ENCODE measurements around the gene SEMA7A. TPM values are rescaled to one million over a fixed set of nuclear protein-coding genes. Genes with fewer than 3 reads are reported as not detected.

The SEMA7A gene
- total RNA-seq, 2 experiments from 2014 or later = 26.4 to 32.9 TPM

DNA sequence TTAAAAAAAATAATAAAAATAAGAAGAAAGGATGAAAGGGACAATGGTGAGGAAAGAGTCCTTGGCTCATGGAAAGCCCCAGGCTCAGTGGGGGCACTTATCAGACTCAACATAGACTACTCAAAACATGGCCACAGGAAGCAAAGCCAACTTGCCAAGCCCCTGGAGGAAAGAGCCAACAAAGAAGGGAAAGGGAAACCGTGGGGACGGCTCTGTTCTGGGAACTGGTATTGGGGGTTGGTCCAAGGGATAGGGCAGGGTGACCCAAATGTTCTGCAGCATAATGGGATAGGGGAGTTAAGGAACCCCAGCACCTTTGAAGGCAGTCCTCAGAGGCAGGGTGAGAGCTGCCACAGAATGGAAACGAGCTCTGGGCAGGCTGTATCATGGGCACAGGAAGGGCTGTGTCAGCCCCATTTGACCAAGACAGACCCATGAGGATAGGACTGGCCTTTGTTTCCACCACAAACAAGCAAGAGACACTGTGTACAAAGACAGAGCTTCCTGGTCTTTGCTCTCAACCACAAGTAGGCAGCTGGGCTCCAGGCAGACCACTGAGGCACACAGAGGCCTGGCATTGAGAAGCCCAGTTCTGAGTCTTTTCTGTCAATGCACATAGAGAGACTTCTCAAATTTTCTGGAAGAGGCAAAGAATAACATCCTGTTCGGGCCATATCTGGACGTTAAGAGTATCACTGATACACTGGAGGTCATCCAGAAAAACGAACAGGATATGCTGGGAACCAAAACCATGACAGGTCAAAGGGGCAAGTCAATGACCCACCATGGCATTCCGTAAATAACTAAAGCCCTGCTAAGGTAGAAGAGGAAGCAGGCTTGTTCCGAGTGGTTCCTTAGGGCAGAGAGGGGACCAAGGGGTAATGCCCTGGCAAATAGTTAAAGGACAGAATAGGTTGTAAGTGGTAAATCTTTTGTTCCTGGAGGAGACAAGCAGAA lies 10.6 kb upstream of the SEMA7A start:
- Mint-ChIP-seq H3K27ac (no peak overlapping the region), H3K27me3 (no peaks in the 10 kb centered on the region), H3K4me3 (no peak overlapping the region), H3K9me3 (ENCODE audit: low read depth) (no peaks in the 10 kb centered on the region), H3K4me1 (peaks cover 14% of the 10 kb centered on the region), H3K36me3 (peaks cover 19% of the 10 kb centered on the region)
- DNase-seq (no peak), ATAC-seq (no peak)
- CTCF ChIA-PET = interaction anchor here (21.8 kb wide), 1 partner anchor 66 kb away, joined by 668 read pairs; no protein-coding TSS in a partner anchor

- ATAC-seq = no peak
- Mint-ChIP-seq H3K36me3 (peaks cover 13% of the 10 kb centered on the region), H3K27me3 (no peaks in the 10 kb centered on the region), H3K27ac (no peak overlapping the region), H3K4me1 (peaks cover 20% of the 10 kb centered on the region), H3K4me3 (no peak overlapping the region), H3K9me3 (ENCODE audit: low read depth) (no peaks in the 10 kb centered on the region)
- CTCF ChIA-PET = interaction anchor here (0.9 to 21.8 kb wide), 6 partner anchors 8 to 325 kb away, joined by 3 to 668 read pairs (median 6); partner anchors contain the start of gene UBL7
- no peak for DNase-seq
Observed at GRCh38 chr15:74443100-74443909, 9.5 kb upstream of the SEMA7A start.

DNA sequence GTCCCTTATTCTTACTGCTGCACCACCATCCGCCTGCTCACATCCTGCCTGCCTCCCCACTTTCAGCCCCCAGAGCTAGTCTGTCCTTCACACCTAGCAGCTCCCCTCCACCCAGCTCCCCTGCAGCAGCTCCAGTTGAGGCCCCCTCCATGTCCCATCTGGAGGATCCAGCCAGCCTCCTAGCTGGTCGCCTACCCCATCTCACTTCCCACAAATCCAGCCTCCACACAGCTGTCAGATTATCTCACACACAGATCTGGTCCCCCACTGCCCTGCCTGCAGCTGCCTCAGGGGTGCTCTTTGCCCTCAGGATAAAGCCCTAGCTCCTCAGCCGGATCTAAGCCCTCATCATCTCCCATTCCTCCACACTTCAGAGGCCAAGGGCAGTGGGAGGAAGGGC lies 8.8 kb upstream of the SEMA7A start:
- Mint-ChIP-seq H3K27me3 (no peaks in the 10 kb centered on the region), H3K4me1 (peaks cover 22% of the 10 kb centered on the region), H3K27ac (peak overlapping the region; percentile 6), H3K4me3 (no peak overlapping the region), H3K9me3 (ENCODE audit: low read depth) (no peaks in the 10 kb centered on the region), H3K36me3 (peaks cover 8% of the 10 kb centered on the region)
- DNase-seq (no peak), ATAC-seq (no peak)
- CTCF ChIA-PET = interaction anchor here (0.9 to 21.8 kb wide), 6 partner anchors 8 to 326 kb away, joined by 3 to 668 read pairs (median 6); partner anchors contain the start of gene UBL7

DNA sequence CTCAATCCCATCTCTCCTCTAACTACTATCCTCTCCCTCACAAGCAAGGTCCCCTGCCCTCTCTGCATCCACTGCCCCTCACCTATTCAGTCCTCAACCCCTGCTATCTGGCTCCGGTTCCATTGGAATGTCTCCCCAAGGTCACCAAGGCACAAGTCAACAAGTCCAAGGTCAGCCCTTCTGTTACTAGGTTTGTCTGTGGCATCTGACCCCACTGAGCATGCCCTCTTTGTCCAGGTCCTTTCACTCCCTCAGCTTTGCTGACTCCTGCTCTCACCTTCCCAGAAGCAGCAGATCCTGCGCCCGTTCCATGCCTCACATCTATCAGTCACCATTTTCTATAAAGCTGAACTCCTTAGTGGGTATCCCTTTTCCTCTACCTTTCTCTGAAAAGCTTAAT lies 8.3 kb upstream of the SEMA7A start:
- no peaks in the 10 kb centered on the region for H3K9me3 Mint-ChIP-seq (ENCODE audit: low read depth)
- ATAC-seq (no peak), DNase-seq (no peak)
- H3K27me3 Mint-ChIP-seq = no peaks in the 10 kb centered on the region
- CTCF ChIA-PET = interaction anchor here (1.1 to 21.8 kb wide), 6 partner anchors 9 to 120 kb away, joined by 3 to 668 read pairs (median 9); partner anchors contain the start of gene UBL7
- H3K4me1 Mint-ChIP-seq = peaks cover 22% of the 10 kb centered on the region
- H3K36me3 Mint-ChIP-seq = peaks cover 7% of the 10 kb centered on the region
- H3K4me3 Mint-ChIP-seq = no peak overlapping the region
- no peak overlapping the region for H3K27ac Mint-ChIP-seq

GRCh38 chr15:74441248-74441941 lies 7.6 kb upstream of the SEMA7A start:
- DNase-seq = no peak
- Mint-ChIP-seq H3K27me3 (no peaks in the 10 kb centered on the region), H3K4me3 (no peak overlapping the region), H3K27ac (no peak overlapping the region), H3K36me3 (peaks cover 3% of the 10 kb centered on the region), H3K4me1 (peaks cover 22% of the 10 kb centered on the region), H3K9me3 (ENCODE audit: low read depth) (no peaks in the 10 kb centered on the region)
- CTCF ChIA-PET = interaction anchor here (0.8 to 21.8 kb wide), 8 partner anchors 10 to 199 kb away, joined by 3 to 668 read pairs (median 6); partner anchors contain the start of gene UBL7
- no peak for ATAC-seq

DNA sequence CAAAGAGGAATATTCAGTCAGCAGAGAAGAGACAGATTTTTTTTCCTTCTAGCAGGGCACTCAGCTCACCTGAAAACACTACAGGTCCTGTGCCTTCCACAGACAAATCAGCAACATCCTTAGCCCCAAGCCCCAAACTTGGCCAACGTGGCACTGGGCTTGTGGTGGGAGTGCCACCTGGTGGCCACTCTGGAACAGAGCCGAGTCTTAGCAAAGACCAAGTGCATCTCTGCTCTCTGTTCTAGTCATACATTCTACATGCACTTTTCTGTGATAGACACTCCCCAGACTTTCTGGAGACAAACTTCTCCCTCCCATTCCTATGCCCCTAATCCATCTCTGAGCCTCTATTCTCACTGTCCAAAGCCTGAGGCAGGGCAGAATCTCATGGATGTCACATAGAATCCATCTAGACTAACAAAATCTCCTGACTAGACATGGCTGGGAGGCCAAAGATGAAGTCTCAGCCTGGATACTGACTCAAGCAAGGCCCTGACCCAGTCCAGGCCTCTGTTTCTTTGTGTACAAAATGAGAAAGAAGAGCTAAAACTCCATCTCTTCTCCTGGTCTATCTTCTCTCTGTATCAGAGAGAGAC lies 5.1 kb upstream of the SEMA7A start:
- Mint-ChIP-seq H3K4me3 (no peak overlapping the region), H3K9me3 (ENCODE audit: low read depth) (no peaks in the 10 kb centered on the region), H3K4me1 (peaks cover 41% of the 10 kb centered on the region), H3K27me3 (no peaks in the 10 kb centered on the region), H3K36me3 (no peaks in the 10 kb centered on the region), H3K27ac (no peak overlapping the region)
- DNase-seq (peak; percentile 87), ATAC-seq (peak; percentile 72)
- CTCF ChIA-PET = interaction anchor here (1.0 to 21.8 kb wide), 16 partner anchors 8 to 196 kb away, joined by 3 to 668 read pairs (median 7); partner anchors contain the start of gene UBL7

GRCh38 chr15:74438206-74438605 lies 4.4 kb upstream of the SEMA7A start:
- peaks cover 38% of the 10 kb centered on the region for H3K4me1 Mint-ChIP-seq
- H3K27me3 Mint-ChIP-seq = no peaks in the 10 kb centered on the region
- no peak overlapping the region for H3K27ac Mint-ChIP-seq
- CTCF ChIA-PET = interaction anchor here (1.8 to 21.8 kb wide), 11 partner anchors 9 to 107 kb away, joined by 5 to 668 read pairs (median 10); partner anchors contain the start of gene UBL7
- no peaks in the 10 kb centered on the region for H3K9me3 Mint-ChIP-seq (ENCODE audit: low read depth)
- H3K36me3 Mint-ChIP-seq = no peaks in the 10 kb centered on the region
- no peak overlapping the region for H3K4me3 Mint-ChIP-seq
- DNase-seq (no peak), ATAC-seq (no peak)

DNA sequence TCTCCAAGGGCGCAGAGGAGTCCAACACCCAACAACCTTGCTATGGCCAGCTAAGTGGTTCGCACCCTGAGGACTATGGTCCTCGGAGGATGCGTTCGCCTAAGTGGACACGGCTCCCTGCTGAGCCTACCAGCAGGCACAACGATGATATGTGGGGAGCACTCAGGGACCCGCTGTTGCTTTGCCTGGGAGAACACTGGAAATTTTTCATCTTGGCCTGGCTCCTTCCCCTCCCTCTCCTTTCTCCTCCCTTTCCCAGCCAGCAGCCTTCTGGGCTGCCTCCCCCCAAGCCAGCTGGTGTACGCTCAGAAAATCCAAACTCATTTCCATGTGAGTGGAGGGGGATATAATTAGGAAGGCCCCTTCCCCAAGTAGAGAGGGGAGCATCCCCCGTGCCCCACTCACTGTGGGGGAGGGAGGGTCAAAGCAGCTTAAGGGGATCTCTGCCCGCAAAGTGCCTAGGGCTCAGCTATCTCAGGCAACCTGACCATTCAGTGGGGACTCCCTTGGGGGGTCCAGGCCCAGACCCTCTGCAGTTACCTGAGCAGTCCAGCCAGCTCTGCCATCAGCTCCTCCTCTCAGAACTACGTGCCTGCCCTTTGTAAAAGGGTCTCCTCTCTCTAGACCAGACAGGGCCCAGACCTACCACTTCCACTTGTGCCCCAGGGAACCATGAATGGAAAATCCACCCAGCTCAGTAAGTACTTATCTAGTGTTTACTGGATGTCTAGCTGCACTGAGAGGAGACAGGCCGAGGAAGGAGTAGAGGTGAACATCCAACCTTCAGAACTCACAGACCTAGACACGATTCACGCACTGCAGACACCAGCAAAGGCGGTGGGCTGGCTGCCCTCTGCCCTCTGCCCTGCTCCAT lies 742 bp upstream of the SEMA7A start:
- ATAC-seq = no peak
- Mint-ChIP-seq H3K36me3 (no peaks in the 10 kb centered on the region), H3K9me3 (ENCODE audit: low read depth) (no peaks in the 10 kb centered on the region), H3K4me3 (peak overlapping the region; percentile 75), H3K4me1 (peaks cover 57% of the 10 kb centered on the region), H3K27ac (peak overlapping the region; percentile 86), H3K27me3 (no peaks in the 10 kb centered on the region)
- no peak for DNase-seq
- CTCF ChIA-PET = interaction anchor here (0.6 to 21.8 kb wide), 11 partner anchors 13 to 1861 kb away, joined by 3 to 668 read pairs (median 3); partner anchors contain the start of gene UBL7

- H3K4me1 Mint-ChIP-seq = peaks cover 60% of the 10 kb centered on the region
- DNase-seq (peak; percentile 50), ATAC-seq (no peak)
- CTCF ChIA-PET = interaction anchor here (0.9 to 21.8 kb wide), 6 partner anchors 9 to 346 kb away, joined by 3 to 668 read pairs (median 10); partner anchors contain the start of gene UBL7
- H3K27ac Mint-ChIP-seq = peak overlapping the region; percentile 83
- no peaks in the 10 kb centered on the region for H3K36me3 Mint-ChIP-seq
- peak overlapping the region; percentile 87 for H3K4me3 Mint-ChIP-seq
- H3K9me3 Mint-ChIP-seq (ENCODE audit: low read depth) = no peaks in the 10 kb centered on the region
- no peaks in the 10 kb centered on the region for H3K27me3 Mint-ChIP-seq
Observed at GRCh38 chr15:74432968-74433591, 678 bp downstream of the SEMA7A start.

GRCh38 chr15:74432271-74432967 lies 1.3 kb downstream of the SEMA7A start:
- Mint-ChIP-seq H3K27me3 (no peaks in the 10 kb centered on the region), H3K4me3 (peak overlapping the region; percentile 87), H3K36me3 (peaks cover 4% of the 10 kb centered on the region), H3K9me3 (ENCODE audit: low read depth) (no peaks in the 10 kb centered on the region), H3K27ac (peak overlapping the region; percentile 83), H3K4me1 (peaks cover 65% of the 10 kb centered on the region)
- CTCF ChIA-PET = interaction anchor here (0.8 to 21.8 kb wide), 9 partner anchors 9 to 148 kb away, joined by 3 to 668 read pairs (median 4); partner anchors contain the start of gene UBL7
- peak; percentile 44 for DNase-seq
- ATAC-seq = no peak

Measured in activated CD8-positive, alpha-beta memory T cell treated with anti-CD3 and anti-CD28 coated beads, Interleukin-2, amount 10 ng/mL, durations not matched to agents 7 days and 5 days (primary cell).